ENCODE results near the gene KATNAL1. TPM values are rescaled to one million over a fixed set of nuclear protein-coding genes. Genes with fewer than 3 reads are reported as not detected.

The KATNAL1 gene
- total and polyA plus RNA-seq, 10 of the 15 experiments (the other 5 are each of a cell fraction or from before 2014, with no cell fraction given) = 6.5 to 18.7 (median 11.7) TPM

GRCh38 chr13:30301827-30302226 lies 5.5 kb downstream of the KATNAL1 start (continued):
- TF ChIP-seq, protein P1, sequence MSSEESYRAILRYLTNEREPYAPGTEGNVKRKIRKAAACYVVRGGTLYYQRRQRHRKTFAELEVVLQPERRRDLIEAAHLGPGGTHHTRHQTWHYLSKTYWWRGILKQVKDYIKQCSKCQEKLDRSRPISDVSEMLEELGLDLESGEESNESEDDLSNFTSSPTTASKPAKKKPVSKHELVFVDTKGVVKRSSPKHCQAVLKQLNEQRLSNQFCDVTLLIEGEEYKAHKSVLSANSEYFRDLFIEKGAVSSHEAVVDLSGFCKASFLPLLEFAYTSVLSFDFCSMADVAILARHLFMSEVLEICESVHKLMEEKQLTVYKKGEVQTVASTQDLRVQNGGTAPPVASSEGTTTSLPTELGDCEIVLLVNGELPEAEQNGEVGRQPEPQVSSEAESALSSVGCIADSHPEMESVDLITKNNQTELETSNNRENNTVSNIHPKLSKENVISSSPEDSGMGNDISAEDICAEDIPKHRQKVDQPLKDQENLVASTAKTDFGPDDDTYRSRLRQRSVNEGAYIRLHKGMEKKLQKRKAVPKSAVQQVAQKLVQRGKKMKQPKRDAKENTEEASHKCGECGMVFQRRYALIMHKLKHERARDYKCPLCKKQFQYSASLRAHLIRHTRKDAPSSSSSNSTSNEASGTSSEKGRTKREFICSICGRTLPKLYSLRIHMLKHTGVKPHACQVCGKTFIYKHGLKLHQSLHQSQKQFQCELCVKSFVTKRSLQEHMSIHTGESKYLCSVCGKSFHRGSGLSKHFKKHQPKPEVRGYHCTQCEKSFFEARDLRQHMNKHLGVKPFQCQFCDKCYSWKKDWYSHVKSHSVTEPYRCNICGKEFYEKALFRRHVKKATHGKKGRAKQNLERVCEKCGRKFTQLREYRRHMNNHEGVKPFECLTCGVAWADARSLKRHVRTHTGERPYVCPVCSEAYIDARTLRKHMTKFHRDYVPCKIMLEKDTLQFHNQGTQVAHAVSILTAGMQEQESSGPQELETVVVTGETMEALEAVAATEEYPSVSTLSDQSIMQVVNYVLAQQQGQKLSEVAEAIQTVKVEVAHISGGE (CRISPR knock-in tag; IDR thresholded peaks at IDR 0.05) = no peak
- TF ChIP-seq MYB (IDR thresholded peaks at IDR 0.05; ENCODE audit: borderline replicate concordance, low read depth, low read length) (no peak), REST (IDR thresholded peaks at IDR 0.05; ENCODE audit: low read depth, low read length) (no peak)

- ChIA-PET POLR2A (no interaction called here), RAD21 (ENCODE audit: unreplicated experiment) (no interaction called here), SMC1A (ENCODE audit: uncharacterized antibody, unreplicated experiment) (interaction anchor here (1.0 to 1.1 kb wide), 3 partner anchors 17 to 49 kb away, joined by 3 read pairs; no protein-coding TSS in a partner anchor), CTCF (interaction anchor here (0.6 to 2.7 kb wide), 3 partner anchors 8 to 161 kb away, joined by 3 to 7 read pairs (median 3); no protein-coding TSS in a partner anchor)
- no peaks in the 10 kb centered on the region for H3K27me3 ChIP-seq (replicated peaks in 1 of 2; ENCODE audit: control insufficient read depth in 2 of 2, insufficient read depth in 2 of 2, low read length in 1 of 2)
- H3K9me3 ChIP-seq (replicated peaks; ENCODE audit: control insufficient read depth, insufficient read depth, low read length) = no peaks in the 10 kb centered on the region; the same call in 2 of the 3 replicates
- no peak overlapping the region for H3K4me3 ChIP-seq
- ATAC-seq (no peak), FAIRE-seq (no peak), DNase-seq (ENCODE audit: low read depth, low spot score) (no peak)
- H3K36me3 ChIP-seq (ENCODE audit: control insufficient read depth in 2 of 2, insufficient read depth in 2 of 2, low read length in 1 of 2) = peaks cover 0 to 3% of the 10 kb centered on the region in 2 experiments; a peak in 2 of 4 replicates
- intact Hi-C loops (cut with micrococcal nuclease; ENCODE audit: unreplicated experiment) = no loop called here
- peaks cover 23% of the 10 kb centered on the region for H3K79me2 ChIP-seq (ENCODE audit: control insufficient read depth, insufficient read depth, low read length)
- no peak overlapping the region for H3K9ac ChIP-seq (ENCODE audit: control insufficient read depth, insufficient read depth, low read length)
- BruUV-seq (replicated peaks) = no TSS peak
- WGBS (ENCODE audit: insufficient coverage, insufficient replicate concordance, low lambda C conversion rate, missing lambda C conversion rate) = 96% methylated on average over 1 of the region's 1 CpG
- H2AFZ ChIP-seq (ENCODE audit: control insufficient read depth, low read depth, low read length) = no peak overlapping the region
- no peak overlapping the region for H3K4me2 ChIP-seq (ENCODE audit: control insufficient read depth, insufficient read depth)
- peaks cover 6% of the 10 kb centered on the region; the same call in 1 of the 2 replicates for H3K4me1 ChIP-seq (ENCODE audit: control insufficient read depth, insufficient read depth, low read length)
- H4K20me1 ChIP-seq (ENCODE audit: control insufficient read depth, insufficient read depth) = no peaks in the 10 kb centered on the region
- in situ Hi-C loops (cut with MboI) = no loop called here
- no peak overlapping the region for H3K27ac ChIP-seq (ENCODE audit: control insufficient read depth, insufficient read depth)
- TF ChIP-seq HDAC6 (IDR thresholded peaks at IDR 0.05; ENCODE audit: unreplicated experiment) (no peak), ESRRA (IDR thresholded peaks at IDR 0.05; ENCODE audit: low read length) (no peak), ZBED1 (IDR thresholded peaks at IDR 0.05; ENCODE audit: borderline replicate concordance) (no peak), POLR2AphosphoS5 (IDR thresholded peaks at IDR 0.05; ENCODE audit: low read length) (no peak)
- TF ChIP-seq, protein P2, sequence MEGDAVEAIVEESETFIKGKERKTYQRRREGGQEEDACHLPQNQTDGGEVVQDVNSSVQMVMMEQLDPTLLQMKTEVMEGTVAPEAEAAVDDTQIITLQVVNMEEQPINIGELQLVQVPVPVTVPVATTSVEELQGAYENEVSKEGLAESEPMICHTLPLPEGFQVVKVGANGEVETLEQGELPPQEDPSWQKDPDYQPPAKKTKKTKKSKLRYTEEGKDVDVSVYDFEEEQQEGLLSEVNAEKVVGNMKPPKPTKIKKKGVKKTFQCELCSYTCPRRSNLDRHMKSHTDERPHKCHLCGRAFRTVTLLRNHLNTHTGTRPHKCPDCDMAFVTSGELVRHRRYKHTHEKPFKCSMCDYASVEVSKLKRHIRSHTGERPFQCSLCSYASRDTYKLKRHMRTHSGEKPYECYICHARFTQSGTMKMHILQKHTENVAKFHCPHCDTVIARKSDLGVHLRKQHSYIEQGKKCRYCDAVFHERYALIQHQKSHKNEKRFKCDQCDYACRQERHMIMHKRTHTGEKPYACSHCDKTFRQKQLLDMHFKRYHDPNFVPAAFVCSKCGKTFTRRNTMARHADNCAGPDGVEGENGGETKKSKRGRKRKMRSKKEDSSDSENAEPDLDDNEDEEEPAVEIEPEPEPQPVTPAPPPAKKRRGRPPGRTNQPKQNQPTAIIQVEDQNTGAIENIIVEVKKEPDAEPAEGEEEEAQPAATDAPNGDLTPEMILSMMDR (IDR thresholded peaks at IDR 0.05 in 2 of 3, conservative IDR thresholded peaks at IDR 0.05 in 1 of 3; ENCODE audit: control insufficient read depth in 2 of 3, extremely low read depth in 1 of 3, insufficient read depth in 1 of 3, low read depth in 3 of 3, low read length in 3 of 3) = no peak
- TF ChIP-seq, protein P3, sequence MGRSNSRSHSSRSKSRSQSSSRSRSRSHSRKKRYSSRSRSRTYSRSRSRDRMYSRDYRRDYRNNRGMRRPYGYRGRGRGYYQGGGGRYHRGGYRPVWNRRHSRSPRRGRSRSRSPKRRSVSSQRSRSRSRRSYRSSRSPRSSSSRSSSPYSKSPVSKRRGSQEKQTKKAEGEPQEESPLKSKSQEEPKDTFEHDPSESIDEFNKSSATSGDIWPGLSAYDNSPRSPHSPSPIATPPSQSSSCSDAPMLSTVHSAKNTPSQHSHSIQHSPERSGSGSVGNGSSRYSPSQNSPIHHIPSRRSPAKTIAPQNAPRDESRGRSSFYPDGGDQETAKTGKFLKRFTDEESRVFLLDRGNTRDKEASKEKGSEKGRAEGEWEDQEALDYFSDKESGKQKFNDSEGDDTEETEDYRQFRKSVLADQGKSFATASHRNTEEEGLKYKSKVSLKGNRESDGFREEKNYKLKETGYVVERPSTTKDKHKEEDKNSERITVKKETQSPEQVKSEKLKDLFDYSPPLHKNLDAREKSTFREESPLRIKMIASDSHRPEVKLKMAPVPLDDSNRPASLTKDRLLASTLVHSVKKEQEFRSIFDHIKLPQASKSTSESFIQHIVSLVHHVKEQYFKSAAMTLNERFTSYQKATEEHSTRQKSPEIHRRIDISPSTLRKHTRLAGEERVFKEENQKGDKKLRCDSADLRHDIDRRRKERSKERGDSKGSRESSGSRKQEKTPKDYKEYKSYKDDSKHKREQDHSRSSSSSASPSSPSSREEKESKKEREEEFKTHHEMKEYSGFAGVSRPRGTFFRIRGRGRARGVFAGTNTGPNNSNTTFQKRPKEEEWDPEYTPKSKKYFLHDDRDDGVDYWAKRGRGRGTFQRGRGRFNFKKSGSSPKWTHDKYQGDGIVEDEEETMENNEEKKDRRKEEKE (IDR thresholded peaks at IDR 0.05) = no peak
These were observed 6.8 kb downstream of the KATNAL1 start for GRCh38 chr13:30300596-30300995.
